Right lobe of liver (tissue), 4 donors: ENCODE data around the gene PRKAR2B.

Experiments
- POLR2A ChIP-seq: fragments of 450-650 bp; IDR thresholded peaks from one replicate; pipeline ENCODE4 v1.6.1; 2017; ENCODE audit warnings: antibody characterized with exemption, mild to moderate bottlenecking
- TF ChIP-seq, protein P1 (sequence below), 4 donors: fragments of 200-600 bp in 3 of 4; fragments of 450-650 bp in 1 of 4; IDR thresholded peaks; one replicate each; pipeline versions ENCODE4 v1.5.1 to v1.8.0; 2016 to 2022; ENCODE audit warnings: antibody characterized with exemption in 4 of 4, mild to moderate bottlenecking in 2 of 4
- donor health status: DM: no; HTN: no; CAD: no.
- donor health status: DM: no; HTN: no; CAD: no.
- donor health status: DM: no; HTN: yes; CAD: no.

DNA sequence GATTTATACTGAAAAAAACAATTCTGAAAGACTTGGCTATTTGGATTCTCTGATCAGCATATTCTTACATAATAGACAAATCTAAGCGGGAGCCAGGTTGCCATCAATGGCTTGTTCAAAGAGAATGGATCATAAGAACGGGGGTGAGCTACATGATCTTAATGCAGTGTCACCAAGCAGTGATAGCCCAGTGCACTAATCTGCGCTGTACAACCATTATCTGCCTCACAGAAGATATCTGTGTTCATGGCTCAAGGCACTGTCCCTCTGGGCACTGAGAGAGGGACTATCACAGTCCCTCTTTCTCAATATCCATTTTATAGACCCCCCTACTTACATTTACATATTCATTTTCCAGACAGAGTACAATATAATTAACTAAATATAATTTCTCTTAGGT is 22.9 kb upstream of the PRKAR2B start:
- TF ChIP-seq, protein P1, sequence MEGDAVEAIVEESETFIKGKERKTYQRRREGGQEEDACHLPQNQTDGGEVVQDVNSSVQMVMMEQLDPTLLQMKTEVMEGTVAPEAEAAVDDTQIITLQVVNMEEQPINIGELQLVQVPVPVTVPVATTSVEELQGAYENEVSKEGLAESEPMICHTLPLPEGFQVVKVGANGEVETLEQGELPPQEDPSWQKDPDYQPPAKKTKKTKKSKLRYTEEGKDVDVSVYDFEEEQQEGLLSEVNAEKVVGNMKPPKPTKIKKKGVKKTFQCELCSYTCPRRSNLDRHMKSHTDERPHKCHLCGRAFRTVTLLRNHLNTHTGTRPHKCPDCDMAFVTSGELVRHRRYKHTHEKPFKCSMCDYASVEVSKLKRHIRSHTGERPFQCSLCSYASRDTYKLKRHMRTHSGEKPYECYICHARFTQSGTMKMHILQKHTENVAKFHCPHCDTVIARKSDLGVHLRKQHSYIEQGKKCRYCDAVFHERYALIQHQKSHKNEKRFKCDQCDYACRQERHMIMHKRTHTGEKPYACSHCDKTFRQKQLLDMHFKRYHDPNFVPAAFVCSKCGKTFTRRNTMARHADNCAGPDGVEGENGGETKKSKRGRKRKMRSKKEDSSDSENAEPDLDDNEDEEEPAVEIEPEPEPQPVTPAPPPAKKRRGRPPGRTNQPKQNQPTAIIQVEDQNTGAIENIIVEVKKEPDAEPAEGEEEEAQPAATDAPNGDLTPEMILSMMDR (IDR thresholded peaks at IDR 0.05): no peak
- TF ChIP-seq POLR2A: no peak
